CD14-positive monocyte (primary cell): ENCODE results near the gene IRF2BPL. TPM values are rescaled to one million over a fixed set of nuclear protein-coding genes. Genes with fewer than 3 reads are reported as not detected.

Source experiments
- DNase-seq, 3 donors: peaks; one replicate each; pipeline ENCODE4 v3.0.0-alpha.2; 2011 to 2022
- H2AFZ ChIP-seq: 2 replicates; pipeline ENCODE4 v1.6.0; 2012; ENCODE audit warnings: mild to moderate bottlenecking, low read depth, low read length, inconsistent platforms; ENCODE audit not compliant: insufficient read depth, poor library complexity, severe bottlenecking
- H3K27ac ChIP-seq, 2 donors: 1 replicate in 1 of 2; 2 replicates in 1 of 2; pipeline ENCODE4 v1.5.1; 2012 to 2013; ENCODE audit warnings: low read length in 2 of 2, control low read depth in 1 of 2, inconsistent platforms in 1 of 2, low read depth in 1 of 2, mild to moderate bottlenecking in 1 of 2
- H3K27me3 ChIP-seq, 2 donors: one replicate each; pipeline versions ENCODE4 v1.6.0 to v1.6.1; 2011 to 2013; ENCODE audit warnings: low read length in 2 of 2; ENCODE audit not compliant: control insufficient read depth in 2 of 2, insufficient read depth in 2 of 2
- H3K36me3 ChIP-seq, 2 donors: replicated peaks in 1 of 2; 1 replicate in 1 of 2; 2 replicates in 1 of 2; pipeline versions ENCODE4 v1.5.1 to v1.6.1; 2012 to 2013; ENCODE audit warnings: low read length in 2 of 2, control low read depth in 1 of 2, inconsistent platforms in 1 of 2, mild to moderate bottlenecking in 1 of 2; ENCODE audit not compliant: insufficient read depth in 2 of 2, control insufficient read depth in 1 of 2
- H3K4me1 ChIP-seq, 2 donors: 1 replicate in 1 of 2; 2 replicates in 1 of 2; pipeline versions ENCODE4 v1.5.1 to v1.6.1; 2012 to 2013; ENCODE audit warnings: low read length in 2 of 2, control low read depth in 1 of 2, inconsistent platforms in 1 of 2, mild to moderate bottlenecking in 1 of 2, moderate library complexity in 1 of 2; ENCODE audit not compliant: insufficient read depth in 2 of 2, control insufficient read depth in 1 of 2
- H3K4me2 ChIP-seq: replicated peaks from 2 replicates; pipeline ENCODE3; 2012; ENCODE audit warnings: low read length, moderate library complexity, mild to moderate bottlenecking; ENCODE audit not compliant: poor library complexity, severe bottlenecking; ENCODE audit errors: extremely low read depth
- H3K4me3 ChIP-seq, 3 experiments: fragments of 200-600 bp in 1 of 3; sonication (generic) in 1 of 3; replicated peaks in 1 of 3; 1 replicate in 2 of 3; 2 replicates in 1 of 3; pipeline ENCODE4 v1.5.1; 2011 to 2013; ENCODE audit warnings: low read length in 3 of 3, mild to moderate bottlenecking in 3 of 3, control low read depth in 2 of 3, low read depth in 2 of 3, inconsistent platforms in 1 of 3, moderate library complexity in 1 of 3
- H3K79me2 ChIP-seq: 2 replicates; pipeline ENCODE4 v1.6.0; 2012; ENCODE audit warnings: mild to moderate bottlenecking, control low read depth, inconsistent platforms, low read length, moderate library complexity; ENCODE audit not compliant: insufficient read depth
- H3K9ac ChIP-seq: 2 replicates; pipeline ENCODE4 v1.6.0; 2017; ENCODE audit warnings: low read length, mild to moderate bottlenecking; ENCODE audit not compliant: insufficient read depth, poor library complexity, severe bottlenecking
- H3K9me3 ChIP-seq, 2 donors: replicated peaks in 1 of 2; 1 replicate in 1 of 2; 2 replicates in 1 of 2; pipeline versions ENCODE4 v1.5.1 to v1.6.1; 2012 to 2013; ENCODE audit warnings: low read length in 2 of 2, control low read depth in 1 of 2; ENCODE audit not compliant: control insufficient read depth in 1 of 2, insufficient read depth in 1 of 2
- H4K20me1 ChIP-seq: 2 replicates; pipeline ENCODE4 v1.6.0; 2012; ENCODE audit warnings: mild to moderate bottlenecking, low read length, control low read depth, moderate library complexity; ENCODE audit not compliant: insufficient read depth
- H3K27ac Mint-ChIP-seq, 7 donors: one replicate each; pipeline ENCODE4 v1.8.0; 2020; ENCODE audit warnings: mild to moderate bottlenecking in 7 of 7, mixed read lengths in 7 of 7, moderate library complexity in 6 of 7, inconsistent platforms in 2 of 7
- H3K27me3 Mint-ChIP-seq, 3 donors: one replicate each; pipeline ENCODE4 v1.8.0; 2021 to 2022; ENCODE audit warnings: low read depth in 3 of 3, mild to moderate bottlenecking in 3 of 3, mixed read lengths in 3 of 3, moderate library complexity in 3 of 3, inconsistent platforms in 1 of 3
- H3K36me3 Mint-ChIP-seq, 2 donors: one replicate each; pipeline ENCODE4 v1.8.0; 2020; ENCODE audit warnings: mixed read lengths in 2 of 2, inconsistent platforms in 1 of 2, mild to moderate bottlenecking in 1 of 2
- H3K4me1 Mint-ChIP-seq: one replicate; pipeline ENCODE4 v1.8.0; 2020; ENCODE audit warnings: mild to moderate bottlenecking, mixed read lengths
- H3K4me3 Mint-ChIP-seq, 2 donors: one replicate each; pipeline ENCODE4 v1.8.0; 2020; ENCODE audit warnings: mild to moderate bottlenecking in 2 of 2, mixed read lengths in 2 of 2, moderate library complexity in 1 of 2
- H3K9me3 Mint-ChIP-seq, 7 donors: one replicate each; pipeline ENCODE4 v1.8.0; 2020 to 2022; ENCODE audit warnings: mixed read lengths in 7 of 7, mild to moderate bottlenecking in 6 of 7, moderate library complexity in 6 of 7, inconsistent platforms in 2 of 7
- WGBS: methylation state at CpG from one replicate; pipeline ENCODE4 v1.1.5; 2013; ENCODE audit warnings: missing lambda C conversion rate; ENCODE audit not compliant: insufficient coverage; 5-methylcytosine and 5-hydroxymethylcytosine counted together
- intact Hi-C, 2 donors: fragments of 100-400 bp; cut with micrococcal nuclease; formaldehyde crosslinking; loops; one replicate each; pipeline versions ENCODE4 v1.15.0 to v1.15.1; 2023
- polyA plus RNA-seq, 3 donors: library from polyadenylated mRNA; depleted of rRNA in 1 of 3; unstranded in 2 of 3; stranded (reverse) in 1 of 3; fragments of 300-500 nt in 2 of 3; fragments of >200 nt in 1 of 3; fragmentation: Illumina TruSeq in 2 of 3; gene quantifications; 1 replicate in 2 of 3; 2 replicates in 1 of 3; pipeline ENCODE4 v1.2.3, GENCODE V29; 2012 to 2021
- TF ChIP-seq, protein P1 (sequence below): fragments of 200-600 bp; IDR thresholded peaks from one replicate; pipeline ENCODE4 v1.8.0; 2022; ENCODE audit warnings: antibody characterized with exemption, mild to moderate bottlenecking

Gene IRF2BPL
- polyA plus RNA-seq, 3 donors, result 1.4 to 17.9 (median 1.9) TPM

DNA sequence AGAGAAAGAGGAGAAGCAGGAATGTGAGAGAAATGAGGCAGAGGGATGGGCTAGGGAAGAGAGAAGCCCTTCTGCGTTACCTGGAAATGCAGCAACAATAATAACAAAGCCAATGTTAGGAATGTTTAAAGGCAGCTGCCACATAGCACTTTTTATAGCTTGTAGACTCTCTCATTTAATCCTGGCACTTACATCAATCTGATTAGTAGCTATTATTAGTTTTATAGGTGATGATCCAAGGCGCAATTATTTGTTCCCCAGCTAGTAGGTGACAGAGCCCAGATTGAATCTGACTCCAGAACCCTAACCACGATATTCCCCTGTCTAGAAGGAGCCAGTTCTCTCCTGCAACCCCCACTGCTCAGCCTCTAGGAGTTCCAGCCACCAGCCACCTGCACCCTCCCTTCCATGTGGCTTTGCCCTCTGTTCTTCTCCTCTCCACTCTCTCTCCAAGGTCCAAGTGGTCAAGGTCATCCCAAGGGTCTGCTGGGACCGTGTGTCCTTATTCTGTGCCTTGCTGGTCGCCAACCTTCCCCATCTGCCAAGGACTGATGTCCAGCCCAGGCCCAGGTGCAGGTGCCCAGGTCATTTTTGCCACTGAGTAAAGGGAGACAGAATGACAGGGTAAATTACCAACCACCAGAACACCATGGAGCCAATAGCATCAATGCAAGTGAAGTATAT is 40.2 kb upstream of the IRF2BPL start:
- Histone ChIP-seq H3K27me3 (no peaks in the 10 kb centered on the region), H3K9me3 (no peaks in the 10 kb centered on the region), H3K4me1 (peaks cover 5 to 11% of the 10 kb centered on the region in 2 donors), H3K4me3 (no peak overlapping the region), H3K9ac (no peak overlapping the region), H2AFZ (no peak overlapping the region), H3K27ac (no peak overlapping the region), H3K36me3 (no peaks in the 10 kb centered on the region), H3K79me2 (no peaks in the 10 kb centered on the region), H3K4me2 (no peak overlapping the region), H4K20me1 (no peaks in the 10 kb centered on the region)
- H3K27me3 Mint-ChIP-seq, result peaks cover 7 to 8% (median 7%) of the 10 kb centered on the region in 3 donors
- 94% methylated on average over 3 of the region's 5 CpGs for WGBS
- no peak overlapping the region for H3K27ac Mint-ChIP-seq
- no peaks in the 10 kb centered on the region for H3K36me3 Mint-ChIP-seq
- DNase-seq, result no peak
- H3K4me3 Mint-ChIP-seq, result peak overlapping the region in 1 of 2 donors; percentile 6
- TF ChIP-seq, protein P1, sequence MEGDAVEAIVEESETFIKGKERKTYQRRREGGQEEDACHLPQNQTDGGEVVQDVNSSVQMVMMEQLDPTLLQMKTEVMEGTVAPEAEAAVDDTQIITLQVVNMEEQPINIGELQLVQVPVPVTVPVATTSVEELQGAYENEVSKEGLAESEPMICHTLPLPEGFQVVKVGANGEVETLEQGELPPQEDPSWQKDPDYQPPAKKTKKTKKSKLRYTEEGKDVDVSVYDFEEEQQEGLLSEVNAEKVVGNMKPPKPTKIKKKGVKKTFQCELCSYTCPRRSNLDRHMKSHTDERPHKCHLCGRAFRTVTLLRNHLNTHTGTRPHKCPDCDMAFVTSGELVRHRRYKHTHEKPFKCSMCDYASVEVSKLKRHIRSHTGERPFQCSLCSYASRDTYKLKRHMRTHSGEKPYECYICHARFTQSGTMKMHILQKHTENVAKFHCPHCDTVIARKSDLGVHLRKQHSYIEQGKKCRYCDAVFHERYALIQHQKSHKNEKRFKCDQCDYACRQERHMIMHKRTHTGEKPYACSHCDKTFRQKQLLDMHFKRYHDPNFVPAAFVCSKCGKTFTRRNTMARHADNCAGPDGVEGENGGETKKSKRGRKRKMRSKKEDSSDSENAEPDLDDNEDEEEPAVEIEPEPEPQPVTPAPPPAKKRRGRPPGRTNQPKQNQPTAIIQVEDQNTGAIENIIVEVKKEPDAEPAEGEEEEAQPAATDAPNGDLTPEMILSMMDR, result peak; percentile 24
- H3K9me3 Mint-ChIP-seq, result no peaks in the 10 kb centered on the region
- intact Hi-C loops, result loop anchor here in 1 of 2 donors (5.0 kb wide), 2 partner anchors 121 to 156 kb away; no protein-coding TSS in a partner anchor
- H3K4me1 Mint-ChIP-seq, result peaks cover 12% of the 10 kb centered on the region

DNA sequence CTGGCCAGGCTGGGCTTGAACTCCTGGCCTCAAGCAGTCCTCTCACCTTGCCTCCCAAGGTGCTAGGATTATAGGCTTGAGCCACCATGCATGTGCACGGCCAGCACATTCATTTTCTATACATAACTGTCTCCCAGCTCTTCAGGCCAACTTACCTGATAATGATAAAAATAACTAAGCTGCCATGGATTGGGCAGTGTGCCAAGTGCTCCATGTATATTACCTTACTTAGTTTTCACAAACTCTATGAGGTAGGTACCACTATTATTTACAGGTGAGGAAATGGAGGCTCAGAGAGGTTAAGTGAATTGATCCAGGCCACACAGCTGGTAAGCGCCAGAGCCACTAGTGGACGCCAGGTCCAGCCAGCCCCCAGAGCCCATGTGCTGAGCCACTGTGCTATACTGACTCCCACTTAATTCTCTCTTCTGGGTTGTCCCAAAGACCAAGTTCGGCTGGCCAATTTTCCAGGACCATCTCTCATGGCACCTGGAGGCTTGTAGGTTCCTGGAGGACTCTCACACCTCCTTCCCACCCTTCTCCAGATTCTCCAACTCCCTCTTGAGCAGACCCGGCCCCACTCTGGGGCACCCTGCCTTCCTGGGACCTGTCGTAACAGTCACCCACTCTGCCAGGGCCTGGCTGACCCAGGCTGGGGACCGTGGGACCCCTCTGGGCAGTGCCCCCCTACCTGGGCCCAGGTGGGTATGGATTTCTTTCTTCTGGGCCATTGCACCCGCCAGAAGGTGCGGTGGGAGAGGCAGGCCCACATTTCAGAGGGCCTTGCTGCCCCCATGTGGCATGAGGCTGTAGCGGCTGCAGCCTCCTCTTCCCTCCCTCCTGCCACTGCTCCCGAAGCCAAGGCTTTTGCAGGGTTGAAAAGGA is 39.4 kb upstream of the IRF2BPL start:
- no peaks in the 10 kb centered on the region for H4K20me1 ChIP-seq
- intact Hi-C loops, result loop anchor here in 1 of 2 donors (5.0 kb wide), 2 partner anchors 121 to 156 kb away; no protein-coding TSS in a partner anchor
- Mint-ChIP-seq H3K4me1 (peaks cover 12% of the 10 kb centered on the region), H3K27me3 (peaks cover 7 to 8% (median 7%) of the 10 kb centered on the region in 3 donors), H3K4me3 (peak overlapping the region in 1 of 2 donors; percentile 6), H3K27ac (no peak overlapping the region), H3K9me3 (no peaks in the 10 kb centered on the region), H3K36me3 (no peaks in the 10 kb centered on the region)
- H2AFZ ChIP-seq, result no peak overlapping the region
- no peak overlapping the region for H3K9ac ChIP-seq
- no peaks in the 10 kb centered on the region for H3K36me3 ChIP-seq
- no peaks in the 10 kb centered on the region for H3K79me2 ChIP-seq
- H3K4me1 ChIP-seq, result peaks cover 5 to 11% of the 10 kb centered on the region in 2 donors
- 68% methylated on average over 4 of the region's 11 CpGs for WGBS
- no peak overlapping the region for H3K27ac ChIP-seq
- TF ChIP-seq, protein P1, result peak; percentile 87
- H3K9me3 ChIP-seq, result no peaks in the 10 kb centered on the region
- H3K27me3 ChIP-seq, result no peaks in the 10 kb centered on the region
- H3K4me2 ChIP-seq, result no peak overlapping the region
- peak in 2 of 3 donors; percentile 43 to 47 for DNase-seq
- H3K4me3 ChIP-seq, result no peak overlapping the region
